NT2/D1 (cell line): ENCODE measurements around the gene TMEM140.

Source experiments
- YY1 ChIP-seq: IDR thresholded peaks from 2 replicates; pipeline ENCODE4 v1.6.1; 2011; ENCODE audit not compliant: insufficient read length, insufficient read depth
- ZNF274 ChIP-seq: IDR thresholded peaks from 2 replicates; pipeline ENCODE4 v1.6.1; 2011; ENCODE audit warnings: mild to moderate bottlenecking, low read depth, low read length

- TF ChIP-seq ZNF274 = no peak
- no peak for TF ChIP-seq YY1
These were observed 42.1 kb downstream of the TMEM140 start for GRCh38 chr7:135189961-135190360.
